Spinal cord (tissue), 4 donors: ENCODE data around the gene NCDN. TPM values are rescaled to one million over a fixed set of nuclear protein-coding genes. Genes with fewer than 3 reads are reported as not detected.

Experiments
- polyA plus RNA-seq, 2 donors: library from polyadenylated mRNA; unstranded; fragments of 120-200 nt; gene quantifications; one replicate each; pipeline ENCODE4 v1.2.1, GENCODE V29; 2013; ENCODE audit not compliant: insufficient read length in 2 of 2
- total RNA-seq, 2 donors: library from RNA; depleted of rRNA in 1 of 2; stranded (reverse); fragments of 120-200 nt in 1 of 2; fragments of >200 nt in 1 of 2; gene quantifications; one replicate each; pipeline versions ENCODE4 v1.2.3 to v1.2.4, GENCODE V29; 2013 to 2014

The NCDN gene
- total and polyA plus RNA-seq, 4 donors = 39.9 to 209 (median 159) TPM

Other genes starting within 250 kb of the NCDN start
- 10 to 100 TPM; 57.0 to 67.0 TPM for gene KIAA0319L, start 396 bp upstream of the NCDN start, total RNA-seq
- gene KIAA0319L, start 396 bp upstream of the NCDN start, polyA plus RNA-seq = 10 to 100 TPM; 62.4 to 95.1 TPM
- 1 to 10 TPM in 1 of 2 donors, under 1 TPM in 1; 0.99 to 1.3 TPM for gene TFAP2E, start 15.5 kb downstream of the NCDN start, total RNA-seq
- gene TFAP2E, start 15.5 kb downstream of the NCDN start, polyA plus RNA-seq = 10 to 100 TPM in 1 of 2 donors, 1 to 10 TPM in 1; 8.1 to 12.4 TPM
- 10 to 100 TPM; 26.3 to 27.5 TPM for gene PSMB2, start 83.7 kb downstream of the NCDN start, total RNA-seq
- 10 to 100 TPM; 97.4 to 99.6 TPM for gene PSMB2, start 83.7 kb downstream of the NCDN start, polyA plus RNA-seq
- gene C1orf216, start 161.1 kb downstream of the NCDN start, total RNA-seq = 10 to 100 TPM; 24.0 to 47.2 TPM
- gene C1orf216, start 161.1 kb downstream of the NCDN start, polyA plus RNA-seq = 10 to 100 TPM; 65.0 to 67.0 TPM
- gene CLSPN, start 212.2 kb downstream of the NCDN start, total RNA-seq = 1 to 10 TPM; 7.3 to 9.3 TPM
- 1 to 10 TPM; 7.2 to 8.3 TPM for gene CLSPN, start 212.2 kb downstream of the NCDN start, polyA plus RNA-seq